Pulmonary artery endothelial cell (primary cell): Measurements from ENCODE around the gene ABHD2. TPM values are rescaled to one million over a fixed set of nuclear protein-coding genes. Genes with fewer than 3 reads are reported as not detected.
"Not testable (repeated sequence)": the region's sequence is repeated elsewhere in the genome, so short reads cannot be mapped to it uniquely, and the experiment has no call there.

ENCODE experiments used
- DNase-seq: peaks from one replicate; pipeline ENCODE4 v3.0.0-alpha.2; 2011; ENCODE audit warnings: low read depth, low spot score
- total RNA-seq: library from RNA; depleted of rRNA; stranded (reverse); fragments of >200 nt; gene quantifications from 2 replicates; pipeline ENCODE4 v1.2.3, GENCODE V29; 2014

ABHD2 gene
- total RNA-seq, 1 donor from 2014 or later, result 60.9 TPM

GRCh38 chr15:89075101-89075640, 13.1 kb upstream of the ABHD2 start:
- no peak for DNase-seq

GRCh38 chr15:89075846-89076245, 12.4 kb upstream of the ABHD2 start:
- DNase-seq, result no peak

GRCh38 chr15:89077750-89078149, 10.5 kb upstream of the ABHD2 start:
- DNase-seq, result no peak

DNA sequence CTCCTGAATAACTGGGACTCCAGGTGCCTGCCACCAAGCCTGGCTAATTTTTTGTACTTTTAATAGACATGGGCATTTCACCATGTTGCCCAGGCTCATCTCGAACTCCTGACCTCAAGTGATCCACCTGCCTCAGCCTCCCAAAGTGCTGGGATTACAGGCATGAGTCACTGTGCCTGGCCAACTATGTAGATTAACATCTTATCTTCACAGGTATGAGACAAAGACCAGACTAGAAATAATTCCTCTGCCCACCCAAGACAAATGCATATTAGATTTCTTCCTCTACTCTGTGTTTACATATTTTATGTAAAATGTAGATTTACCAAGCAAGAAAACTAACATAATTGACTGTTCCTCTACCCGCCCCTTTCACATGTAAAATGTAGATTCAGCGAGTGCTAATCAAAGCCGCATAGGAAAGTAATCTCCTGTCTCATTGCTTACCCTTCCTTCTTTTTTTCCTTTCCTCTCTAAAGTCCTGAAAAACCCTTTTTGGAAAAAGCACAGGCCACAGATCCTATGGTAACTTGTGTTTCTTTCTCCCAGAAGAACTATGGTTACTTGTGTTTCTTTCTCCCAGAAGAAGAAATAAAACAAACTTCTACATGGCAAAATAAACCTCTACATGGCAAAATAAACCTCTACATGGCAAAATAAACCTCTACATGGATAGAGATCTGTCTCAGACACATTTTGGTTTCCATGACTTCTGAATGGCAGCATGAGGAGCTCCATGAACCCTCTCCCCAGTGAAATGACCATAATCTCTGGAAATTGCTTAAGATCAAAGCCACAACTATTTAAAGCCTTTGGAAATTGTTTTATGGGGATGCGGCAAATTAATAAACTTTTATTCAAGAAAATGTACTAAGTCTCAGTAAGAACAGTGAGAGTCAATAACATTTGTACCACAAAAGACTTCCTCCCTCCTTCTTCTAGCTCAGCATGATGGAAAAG, 9.1 kb upstream of the ABHD2 start:
- no peak for DNase-seq

DNA sequence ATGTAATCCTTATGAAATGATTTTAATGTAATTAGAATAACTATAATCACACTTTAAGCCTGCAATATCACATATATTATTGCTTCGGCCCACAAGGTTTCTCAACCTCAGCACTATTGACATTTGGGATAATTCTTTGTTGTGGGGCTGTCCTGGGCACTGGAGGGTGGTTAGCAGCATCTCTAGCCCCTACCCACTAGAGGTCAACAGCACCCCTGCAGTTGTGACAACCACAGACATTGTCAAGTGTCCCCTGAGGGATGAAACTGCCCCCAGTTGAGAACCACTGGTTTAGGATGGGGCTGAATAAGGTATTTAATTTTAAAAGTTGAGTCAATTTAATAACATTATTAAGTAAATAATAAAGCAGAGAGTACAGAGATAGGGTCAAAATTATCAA, 6.4 kb upstream of the ABHD2 start:
- DNase-seq, result no peak

- no peak for DNase-seq
Measured at GRCh38 chr15:89083246-89083645, 5.0 kb upstream of the ABHD2 start.

GRCh38 chr15:89085289-89085926, 2.8 kb upstream of the ABHD2 start:
- no peak for DNase-seq

- not testable (repeated sequence) for DNase-seq
Measured at GRCh38 chr15:89085933-89086332, 2.3 kb upstream of the ABHD2 start.

DNA sequence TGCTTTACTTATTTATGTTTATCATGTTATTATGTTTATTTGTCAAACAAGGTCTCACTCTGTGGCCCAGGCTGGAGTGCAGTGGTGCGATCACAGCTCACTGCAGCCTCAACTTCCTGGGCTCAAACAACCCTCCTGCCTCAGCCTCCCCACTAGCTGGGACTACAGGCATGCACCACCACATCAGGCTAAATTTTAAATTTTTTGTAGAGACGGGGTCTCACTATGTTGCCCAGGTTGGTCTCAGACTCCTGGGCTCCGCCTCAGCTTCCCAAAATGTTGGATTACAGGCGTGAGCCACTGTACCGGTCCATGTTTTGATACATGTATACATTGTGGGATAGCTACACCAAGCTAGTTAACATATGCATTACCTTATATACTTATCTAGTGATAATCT, 1.9 kb upstream of the ABHD2 start:
- DNase-seq, result not testable (repeated sequence)

DNA sequence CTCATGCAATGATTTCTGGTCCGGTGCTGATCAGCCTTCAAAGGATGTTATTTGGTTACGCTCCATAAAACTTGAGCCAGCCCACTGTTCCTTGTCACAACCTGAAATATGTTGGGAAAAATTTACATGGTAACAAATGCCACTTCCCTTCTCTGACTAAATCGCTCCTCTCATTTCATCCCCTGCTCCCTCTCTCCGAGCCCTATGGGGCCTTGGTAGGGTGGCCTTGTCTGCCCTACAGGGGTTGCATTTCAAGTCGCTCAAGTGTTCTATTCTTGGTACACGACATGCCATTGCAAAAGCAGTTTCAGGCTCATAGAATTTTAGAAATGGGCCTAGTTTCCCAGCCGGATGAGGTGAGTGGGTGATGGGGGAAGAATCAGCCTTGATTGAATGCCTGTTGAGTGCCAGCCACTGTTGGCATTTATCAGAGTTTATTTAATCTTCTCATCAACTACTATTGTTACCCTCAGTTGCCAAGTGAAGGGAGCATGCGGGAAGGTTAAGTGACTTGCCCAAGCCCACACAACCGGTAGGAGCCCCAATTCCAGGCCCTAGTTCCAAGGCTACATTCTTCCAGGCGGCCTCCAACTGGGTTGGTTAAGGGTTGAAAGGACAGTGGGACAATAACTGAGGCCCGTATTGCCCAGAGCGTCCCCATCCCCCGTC, 961 bp upstream of the ABHD2 start:
- no peak for DNase-seq

GRCh38 chr15:89088605-89089315, 504 bp downstream of the ABHD2 start:
- DNase-seq, result no peak

- DNase-seq, result no peak
Measured at GRCh38 chr15:89089316-89090230, 1.3 kb downstream of the ABHD2 start.

DNA sequence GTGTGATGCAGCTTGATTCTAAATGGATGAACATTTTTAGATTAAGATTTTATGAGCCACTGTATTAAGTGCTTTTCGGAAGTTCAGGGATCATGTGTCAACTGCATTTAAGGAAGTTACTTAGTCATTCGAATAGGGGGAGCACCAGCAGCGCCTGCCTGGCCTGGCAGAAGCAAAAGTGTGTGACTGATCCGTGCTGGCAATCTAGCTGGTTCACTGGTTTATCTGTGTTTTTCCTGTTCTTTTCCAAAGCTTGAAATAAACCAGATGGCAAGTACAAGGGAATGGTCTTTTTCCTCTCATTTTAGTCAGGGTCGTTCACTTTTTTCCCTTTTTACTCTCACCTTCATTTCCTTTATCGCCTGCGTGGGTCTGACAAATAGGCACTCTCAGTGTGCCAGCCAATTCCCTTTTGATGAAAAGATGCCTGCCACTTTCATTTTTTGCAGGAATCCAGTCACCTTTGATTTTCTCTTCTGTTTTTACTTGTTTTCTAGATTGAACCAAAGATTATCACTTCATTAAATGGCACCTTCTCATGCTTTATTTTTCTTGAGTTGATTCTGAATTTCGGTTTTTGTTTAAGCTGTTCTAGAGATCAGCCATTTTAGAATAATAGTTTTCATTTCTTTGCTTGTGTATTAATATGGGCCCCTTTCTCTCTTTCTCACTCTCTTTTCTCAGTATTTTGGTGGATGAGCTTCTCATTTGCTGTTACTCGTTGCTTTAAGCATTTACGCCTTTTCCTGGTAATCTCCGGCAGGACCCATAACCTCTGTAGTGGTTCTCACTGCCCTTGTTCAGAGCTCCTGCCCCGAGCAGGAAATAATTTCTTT, 2.8 kb downstream of the ABHD2 start:
- DNase-seq, result peak; percentile 60

GRCh38 chr15:89091627-89092220, 3.5 kb downstream of the ABHD2 start:
- no peak for DNase-seq

DNA sequence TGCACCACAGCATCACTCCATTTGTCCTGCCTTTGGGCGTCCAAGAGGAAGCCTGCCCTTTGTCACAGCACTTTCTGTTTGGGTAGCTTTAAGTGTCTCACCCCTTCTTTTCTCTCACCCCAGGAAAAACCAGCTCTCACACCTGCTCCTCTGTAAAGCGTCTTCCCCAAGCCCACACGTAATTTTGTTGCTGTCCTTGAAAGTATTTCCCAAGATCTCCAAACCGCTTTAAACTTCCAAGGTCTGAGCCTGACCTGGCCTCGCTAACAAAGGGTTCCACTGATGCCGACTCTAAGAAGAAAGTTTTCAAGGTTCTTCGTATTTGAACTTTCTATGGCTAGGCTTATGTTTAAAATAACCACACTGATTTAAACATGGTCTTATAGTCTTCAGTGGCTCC, 5.3 kb downstream of the ABHD2 start:
- DNase-seq, result no peak

- no peak for DNase-seq
Measured at GRCh38 chr15:89095073-89095472, 6.8 kb downstream of the ABHD2 start.

DNA sequence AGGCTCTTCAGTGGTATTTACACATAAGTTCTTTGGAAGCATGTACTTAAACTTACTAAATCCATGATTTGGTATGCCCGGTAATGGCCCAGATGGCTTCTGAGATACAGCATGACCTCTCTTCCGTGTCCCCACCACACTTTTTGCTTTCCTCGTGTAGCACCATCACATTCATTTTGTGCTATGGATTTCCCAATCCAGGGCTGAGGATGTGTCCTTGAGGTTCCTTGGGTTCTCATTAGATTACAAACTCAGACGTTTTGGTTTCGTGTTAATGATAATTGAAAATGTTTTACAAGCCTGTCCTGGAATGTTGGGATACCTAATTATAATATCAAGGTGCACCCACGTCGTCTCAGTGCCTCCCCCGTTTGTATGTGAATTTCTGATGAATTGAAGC, 7.3 kb downstream of the ABHD2 start:
- no peak for DNase-seq

DNA sequence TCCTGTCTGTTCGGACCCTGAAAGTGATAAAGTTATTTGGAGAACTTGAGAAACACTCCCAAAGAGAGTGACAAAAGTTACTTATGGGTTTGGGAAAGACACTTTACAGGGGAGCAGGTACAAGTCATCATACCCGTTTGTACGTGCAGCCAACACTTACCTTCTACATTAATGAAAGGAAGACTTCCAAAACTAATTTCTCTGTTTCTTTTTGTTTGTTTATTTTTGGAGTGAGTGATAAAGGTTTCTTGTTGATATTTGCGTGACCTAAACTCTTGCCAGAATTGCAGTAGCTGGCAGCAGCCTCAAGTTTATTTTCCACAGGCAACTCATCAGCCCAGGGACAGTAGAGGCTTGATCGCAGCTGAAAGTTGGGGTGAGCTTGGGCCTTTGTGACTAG, 8.4 kb downstream of the ABHD2 start:
- DNase-seq, result no peak

DNA sequence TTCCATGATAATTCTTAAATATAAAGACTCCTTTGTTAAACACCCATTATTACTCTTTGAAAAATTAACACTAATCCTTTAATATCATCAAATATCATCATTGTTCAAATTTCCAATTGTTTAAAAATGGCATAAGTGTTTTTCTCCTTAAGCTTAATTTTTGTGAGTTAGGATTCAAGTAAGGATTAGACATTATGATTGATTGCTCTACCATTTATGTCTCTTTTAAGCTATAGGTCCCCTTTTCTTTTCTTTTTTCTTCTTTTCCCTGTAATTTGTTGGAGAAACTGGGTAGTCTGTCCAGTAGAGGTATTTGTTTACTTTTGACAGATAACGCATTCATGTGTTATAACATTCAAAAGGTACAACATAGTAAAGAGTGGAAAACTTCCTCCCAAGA, 9.1 kb downstream of the ABHD2 start:
- no peak for DNase-seq
